ENCODE results near the gene TMEM176A.

TMEM176A gene

DNA sequence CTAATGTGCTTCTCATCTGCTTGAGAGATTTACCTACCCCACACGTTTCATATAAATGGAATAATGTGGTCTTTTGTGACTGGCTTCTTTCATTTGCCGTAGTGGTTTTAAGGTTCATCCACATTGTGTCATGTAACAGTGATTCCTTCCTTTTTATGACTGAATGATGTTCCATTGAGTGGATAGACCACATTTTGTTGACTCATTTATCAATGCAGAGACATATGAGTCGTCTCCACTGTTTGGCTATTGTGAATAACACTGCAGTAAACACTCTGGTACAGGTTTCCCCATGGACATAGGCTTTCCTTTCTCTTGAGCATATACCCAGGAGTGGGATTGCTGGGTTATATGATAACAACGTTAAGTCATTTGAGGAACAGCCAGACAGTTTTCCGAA lies 49.7 kb downstream of the TMEM176A start:
- Histone ChIP-seq H3K4me3 (ENCODE audit: low read depth, low read length) (no peak overlapping the region), H3K4me1 (no peaks in the 10 kb centered on the region), H3K36me3 (no peaks in the 10 kb centered on the region), H3K9me3 (no peaks in the 10 kb centered on the region), H3K27me3 (no peaks in the 10 kb centered on the region)
- TF ChIP-seq, protein P1, sequence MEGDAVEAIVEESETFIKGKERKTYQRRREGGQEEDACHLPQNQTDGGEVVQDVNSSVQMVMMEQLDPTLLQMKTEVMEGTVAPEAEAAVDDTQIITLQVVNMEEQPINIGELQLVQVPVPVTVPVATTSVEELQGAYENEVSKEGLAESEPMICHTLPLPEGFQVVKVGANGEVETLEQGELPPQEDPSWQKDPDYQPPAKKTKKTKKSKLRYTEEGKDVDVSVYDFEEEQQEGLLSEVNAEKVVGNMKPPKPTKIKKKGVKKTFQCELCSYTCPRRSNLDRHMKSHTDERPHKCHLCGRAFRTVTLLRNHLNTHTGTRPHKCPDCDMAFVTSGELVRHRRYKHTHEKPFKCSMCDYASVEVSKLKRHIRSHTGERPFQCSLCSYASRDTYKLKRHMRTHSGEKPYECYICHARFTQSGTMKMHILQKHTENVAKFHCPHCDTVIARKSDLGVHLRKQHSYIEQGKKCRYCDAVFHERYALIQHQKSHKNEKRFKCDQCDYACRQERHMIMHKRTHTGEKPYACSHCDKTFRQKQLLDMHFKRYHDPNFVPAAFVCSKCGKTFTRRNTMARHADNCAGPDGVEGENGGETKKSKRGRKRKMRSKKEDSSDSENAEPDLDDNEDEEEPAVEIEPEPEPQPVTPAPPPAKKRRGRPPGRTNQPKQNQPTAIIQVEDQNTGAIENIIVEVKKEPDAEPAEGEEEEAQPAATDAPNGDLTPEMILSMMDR (IDR thresholded peaks at IDR 0.05; ENCODE audit: low read depth, low read length), result no peak
- DNase-seq, result no peak

DNA sequence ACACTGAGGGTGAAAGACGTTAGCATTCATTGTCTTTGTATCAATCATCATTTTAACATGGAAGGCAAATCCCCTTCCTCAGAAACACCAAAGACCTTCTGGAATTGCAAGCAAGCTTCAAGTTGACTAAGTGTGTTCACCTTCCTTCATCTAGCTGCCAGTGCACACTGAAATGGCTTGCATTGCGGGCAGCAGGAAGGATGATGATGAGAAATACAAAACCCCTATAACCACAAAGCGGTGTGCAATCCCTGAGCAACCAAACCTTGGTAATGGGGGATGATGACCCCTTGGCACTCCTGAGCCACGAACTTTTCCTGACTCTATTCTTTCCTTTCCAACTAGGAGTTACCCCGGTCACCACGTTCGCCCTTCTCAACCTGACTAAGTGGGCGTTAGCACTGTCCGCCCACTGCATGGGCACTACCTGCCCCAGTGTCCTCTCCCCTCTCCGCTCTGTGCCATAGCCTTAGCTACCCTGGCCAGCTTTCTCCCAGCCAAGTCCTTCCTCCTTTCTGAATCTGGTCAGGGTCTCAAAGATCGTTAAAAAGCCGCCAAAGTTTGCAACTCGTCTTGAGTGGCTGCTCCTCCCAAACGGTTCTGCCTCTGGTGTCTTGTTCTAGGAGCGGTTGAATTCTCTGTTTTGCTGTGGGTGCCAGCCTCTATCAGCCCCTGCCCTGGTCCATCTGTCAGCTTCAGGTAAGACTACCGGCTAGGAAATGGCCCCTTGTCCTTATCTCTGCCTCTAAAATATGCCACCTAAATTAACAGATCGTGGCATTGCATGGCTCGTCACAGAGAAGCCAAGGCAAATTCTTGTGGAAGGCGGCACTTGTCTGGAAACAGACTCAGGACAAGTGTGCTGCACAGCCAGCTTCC lies 51.2 kb downstream of the TMEM176A start:
- Histone ChIP-seq H3K36me3 (no peaks in the 10 kb centered on the region), H3K4me3 (ENCODE audit: low read depth, low read length) (no peak overlapping the region), H3K9me3 (no peaks in the 10 kb centered on the region), H3K27me3 (no peaks in the 10 kb centered on the region), H3K4me1 (no peaks in the 10 kb centered on the region)
- DNase-seq, result no peak
- TF ChIP-seq, protein P1 (IDR thresholded peaks at IDR 0.05; ENCODE audit: low read depth, low read length), result no peak

- DNase-seq, result no peak
Measured at GRCh38 chr7:150852371-150852905, 51.9 kb downstream of the TMEM176A start, which contains the start of gene AOC1. Gene AOC1, plus strand, starts transcription at chr7:150852517. Its CDS starts 3,954 bp downstream, at chr7:150856471.

GRCh38 chr7:150854066-150855000 lies 53.8 kb downstream of the TMEM176A start:
- Histone ChIP-seq H3K4me3 (ENCODE audit: low read depth, low read length) (no peak overlapping the region), H3K9me3 (no peaks in the 10 kb centered on the region), H3K27me3 (no peaks in the 10 kb centered on the region), H3K36me3 (no peaks in the 10 kb centered on the region), H3K4me1 (no peaks in the 10 kb centered on the region)
- TF ChIP-seq, protein P1 (IDR thresholded peaks at IDR 0.05; ENCODE audit: low read depth, low read length), result no peak
- no peak for DNase-seq

More at GRCh38 chr7:150852371-150852905, 51.9 kb downstream of the TMEM176A start, which contains the start of gene AOC1:
- Histone ChIP-seq H3K4me1 (no peaks in the 10 kb centered on the region), H3K4me3 (ENCODE audit: low read depth, low read length) (no peak within 1 kb of the TSS), H3K36me3 (no peaks in the 10 kb centered on the region), H3K27me3 (no peaks in the 10 kb centered on the region), H3K9me3 (no peaks in the 10 kb centered on the region)
- TF ChIP-seq, protein P1 (IDR thresholded peaks at IDR 0.05; ENCODE audit: low read depth, low read length), result no peak

All from BE2C (cell line).